Lower leg skin (tissue), 4 donors: Measurements from ENCODE around the gene ZNF407. TPM values are rescaled to one million over a fixed set of nuclear protein-coding genes. Genes with fewer than 3 reads are reported as not detected.

Source experiments
- DNase-seq, 2 donors: peaks; one replicate each; pipeline ENCODE4 v3.0.0-alpha.2; 2019; ENCODE audit warnings: low spot score in 2 of 2
- H3K4me3 ChIP-seq: fragments of 200-600 bp; sonication (generic); 2 replicates; pipeline ENCODE4 v1.5.1; 2017; ENCODE audit warnings: mild to moderate bottlenecking, low read depth; ENCODE audit not compliant: poor library complexity, severe bottlenecking
- CTCF ChIP-seq, 3 donors: fragments of 450-650 bp; IDR thresholded peaks; one replicate each; pipeline ENCODE4 v1.5.1; 2016; ENCODE audit warnings: antibody characterized with exemption in 3 of 3, mild to moderate bottlenecking in 3 of 3, moderate library complexity in 2 of 3
- POLR2A ChIP-seq, 2 donors: fragments of 450-650 bp; IDR thresholded peaks; one replicate each; pipeline ENCODE4 v1.6.1; 2016 to 2017; ENCODE audit warnings: antibody characterized with exemption in 2 of 2, mild to moderate bottlenecking in 1 of 2, moderate library complexity in 1 of 2
- WGBS, 2 donors: methylation state at CpG; one replicate each; pipeline ENCODE4 v1.1.5; 2018; 5-methylcytosine and 5-hydroxymethylcytosine counted together
- intact Hi-C: fragments of 100-400 bp; cut with DNase I; formaldehyde crosslinking; loops from one replicate; pipeline ENCODE4 v1.15.0; 2023; ENCODE audit warnings: low total_unique reads
- total RNA-seq, 4 donors: library from RNA; depleted of rRNA; stranded (reverse); fragments of >200 nt; gene quantifications; one replicate each; pipeline ENCODE4 v1.1.0, GENCODE V29; 2016

Gene ZNF407
- total RNA-seq, 4 donors from 2014 or later: 7.0 to 13.9 (median 10.9) TPM

GRCh38 chr18:75044296-75044695, 446.6 kb downstream of the ZNF407 start:
- 94 to 95% methylated on average over 9 of the region's 9 CpGs for WGBS, 2 donors
- DNase-seq: no peak
- no peak overlapping the region for H3K4me3 ChIP-seq
- intact Hi-C loops: no loop called here
- TF ChIP-seq POLR2A (IDR thresholded peaks at IDR 0.05) (no peak), CTCF (IDR thresholded peaks at IDR 0.05) (no peak)

GRCh38 chr18:75044791-75045190, 447.1 kb downstream of the ZNF407 start:
- no peak overlapping the region for H3K4me3 ChIP-seq
- WGBS, 2 donors: 85 to 88% methylated on average over 5 of the region's 5 CpGs
- intact Hi-C loops: no loop called here
- no peak for TF ChIP-seq POLR2A (IDR thresholded peaks at IDR 0.05)
- TF ChIP-seq CTCF (IDR thresholded peaks at IDR 0.05): no peak
- no peak for DNase-seq

DNA sequence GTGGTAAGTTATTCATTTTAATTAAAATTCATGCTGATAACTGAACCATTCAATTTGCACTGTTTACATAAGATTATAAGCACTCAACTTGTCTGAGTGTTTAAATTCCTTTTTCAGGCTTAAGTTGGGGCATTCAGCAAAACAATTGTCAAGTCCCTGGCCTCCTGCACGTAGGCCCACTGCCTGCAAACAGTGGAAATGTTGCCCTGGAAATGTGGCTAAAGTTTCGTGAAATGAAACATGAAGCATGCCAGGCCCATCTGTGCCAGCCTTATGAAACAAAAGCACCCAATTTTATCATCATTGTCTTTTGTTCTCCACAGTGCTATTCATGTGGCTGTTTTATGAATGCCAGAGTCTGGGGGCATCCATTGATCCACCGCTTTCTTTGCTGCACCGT, 447.6 kb downstream of the ZNF407 start:
- TF ChIP-seq POLR2A (IDR thresholded peaks at IDR 0.05) (no peak), CTCF (IDR thresholded peaks at IDR 0.05) (no peak)
- intact Hi-C loops: no loop called here
- DNase-seq: no peak
- no peak overlapping the region for H3K4me3 ChIP-seq
- WGBS, 2 donors: 82 to 93% methylated on average over 4 of the region's 4 CpGs

GRCh38 chr18:75047240-75047961, 449.7 kb downstream of the ZNF407 start:
- H3K4me3 ChIP-seq: no peak overlapping the region
- TF ChIP-seq POLR2A (IDR thresholded peaks at IDR 0.05) (no peak), CTCF (IDR thresholded peaks at IDR 0.05) (no peak)
- intact Hi-C loops: no loop called here
- 80 to 81% methylated on average over 12 of the region's 12 CpGs for WGBS, 2 donors
- no peak for DNase-seq

DNA sequence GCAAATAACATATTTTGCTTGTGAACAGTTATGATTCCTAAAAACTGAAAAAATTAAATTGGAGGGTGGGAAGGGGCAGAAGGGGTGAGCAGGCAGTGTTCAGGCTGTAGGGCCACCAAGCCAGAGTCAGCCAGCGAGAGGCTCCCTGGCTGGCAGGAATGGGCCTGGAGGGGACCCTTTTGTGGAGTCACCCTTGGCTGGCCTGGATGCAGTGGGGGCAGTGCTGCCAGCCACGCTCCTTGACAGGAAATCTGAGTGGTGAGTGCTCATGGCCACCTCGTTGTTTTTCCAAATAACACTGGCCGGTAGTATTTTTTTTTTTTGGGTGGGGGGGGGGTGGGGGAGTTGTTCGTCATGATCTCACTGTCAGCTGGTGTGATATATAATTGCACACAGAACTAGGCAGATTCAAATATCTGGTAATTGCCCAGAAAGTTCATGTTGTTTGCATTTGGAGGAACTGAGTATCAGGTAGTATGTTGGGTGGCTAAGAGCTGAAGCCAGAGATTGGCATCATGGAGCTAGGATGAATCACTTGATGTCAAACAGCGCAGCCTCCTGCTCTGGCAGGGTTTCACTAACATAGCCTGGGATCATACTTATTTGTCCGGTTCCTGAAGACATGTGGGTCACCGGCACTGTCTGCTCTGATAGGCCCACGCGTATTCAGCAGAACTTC, 451.2 kb downstream of the ZNF407 start:
- DNase-seq: no peak
- TF ChIP-seq POLR2A (IDR thresholded peaks at IDR 0.05) (no peak), CTCF (IDR thresholded peaks at IDR 0.05) (no peak)
- H3K4me3 ChIP-seq: no peak overlapping the region
- WGBS, 2 donors: 91% methylated on average over 10 of the region's 10 CpGs
- intact Hi-C loops: no loop called here
